Measurements from ENCODE around the gene CCDC88B.
A peak's percentile ranks its signal among the peaks of the same experiment; 100 is the strongest.

Gene CCDC88B

DNA sequence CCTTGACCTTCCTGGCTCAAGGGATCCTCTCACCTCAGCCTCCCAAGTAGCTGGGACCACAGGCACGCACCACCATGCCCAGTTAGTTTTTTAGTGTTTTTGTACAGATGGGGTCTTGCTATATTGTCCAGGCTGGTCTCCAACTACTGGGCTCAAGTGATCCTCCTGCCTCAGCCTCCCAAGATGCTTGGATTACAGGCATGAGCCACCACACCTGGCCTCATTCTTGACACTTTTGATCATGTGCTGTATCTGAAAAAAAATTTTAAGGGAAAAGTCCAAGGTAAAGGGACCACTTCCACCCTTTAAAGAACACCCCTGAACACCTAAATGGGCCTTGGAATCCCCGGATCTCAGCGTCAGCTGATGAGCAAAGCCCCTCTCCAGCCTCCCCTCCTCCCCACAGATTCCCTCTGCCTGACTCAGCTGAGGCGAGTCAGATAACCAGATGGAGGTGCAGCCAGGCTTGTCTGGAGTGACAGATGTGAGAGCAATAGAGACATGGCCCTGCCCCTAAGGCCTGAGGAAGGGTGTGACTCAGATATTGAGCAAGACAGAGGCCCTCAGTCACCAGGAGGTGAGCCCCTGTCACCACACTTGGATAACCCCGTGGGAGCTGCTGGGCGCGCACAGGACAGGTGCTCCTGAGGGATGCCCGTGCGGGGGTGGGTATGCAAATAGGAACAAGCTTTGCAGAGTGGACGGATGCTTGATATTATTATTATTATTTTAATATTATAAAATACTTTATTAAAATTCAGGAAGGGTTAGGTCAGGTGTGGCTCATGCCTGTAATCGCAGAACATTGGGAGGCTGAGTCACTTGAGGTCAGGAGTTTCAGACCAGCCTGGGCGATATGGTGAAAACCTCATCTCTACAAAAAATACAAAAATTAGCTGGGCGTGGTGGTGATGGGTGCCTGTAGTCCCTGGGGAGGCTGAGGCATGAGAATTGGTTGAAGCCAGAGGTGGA is 5.0 kb upstream of the CCDC88B start (continued):
- TF ChIP-seq, protein P1, sequence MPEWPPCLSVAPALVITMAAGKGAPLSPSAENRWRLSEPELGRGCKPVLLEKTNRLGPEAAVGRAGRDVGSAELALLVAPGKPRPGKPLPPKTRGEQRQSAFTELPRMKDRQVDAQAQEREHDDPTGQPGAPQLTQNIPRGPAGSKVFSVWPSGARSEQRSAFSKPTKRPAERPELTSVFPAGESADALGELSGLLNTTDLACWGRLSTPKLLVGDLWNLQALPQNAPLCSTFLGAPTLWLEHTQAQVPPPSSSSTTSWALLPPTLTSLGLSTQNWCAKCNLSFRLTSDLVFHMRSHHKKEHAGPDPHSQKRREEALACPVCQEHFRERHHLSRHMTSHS (tag by site-specific recombination; IDR thresholded peaks at IDR 0.05), result no peak
- TF ChIP-seq SETDB1 (IDR thresholded peaks at IDR 0.05; ENCODE audit: insufficient read length, low read length) (no peak), ZBTB17 (tag by site-specific recombination; IDR thresholded peaks at IDR 0.05) (peak; percentile 80), ZNF2 (tag by site-specific recombination; IDR thresholded peaks at IDR 0.05) (no peak), ZNF324 (tag by site-specific recombination; IDR thresholded peaks at IDR 0.05) (peak; percentile 62; the same call in 1 of the 2 replicates), ZNF670 (tag by site-specific recombination; IDR thresholded peaks at IDR 0.05; ENCODE audit: low read depth) (no peak), YY1 (tag by site-specific recombination; IDR thresholded peaks at IDR 0.05) (no peak), ZNF544 (tag by site-specific recombination; IDR thresholded peaks at IDR 0.05) (no peak), ZNF501 (tag by site-specific recombination; IDR thresholded peaks at IDR 0.05) (no peak), HOXC10 (CRISPR knock-in tag; IDR thresholded peaks at IDR 0.05) (no peak), YY2 (tag by site-specific recombination; IDR thresholded peaks at IDR 0.05) (no peak), ZNF600 (tag by site-specific recombination; IDR thresholded peaks at IDR 0.05) (0 out of 2 replicates have a peak, but pooled peaks have one; percentile 18), TRIM28 (IDR thresholded peaks at IDR 0.05; ENCODE audit: borderline replicate concordance, low read length) (no peak)
- TF ChIP-seq, protein P2, sequence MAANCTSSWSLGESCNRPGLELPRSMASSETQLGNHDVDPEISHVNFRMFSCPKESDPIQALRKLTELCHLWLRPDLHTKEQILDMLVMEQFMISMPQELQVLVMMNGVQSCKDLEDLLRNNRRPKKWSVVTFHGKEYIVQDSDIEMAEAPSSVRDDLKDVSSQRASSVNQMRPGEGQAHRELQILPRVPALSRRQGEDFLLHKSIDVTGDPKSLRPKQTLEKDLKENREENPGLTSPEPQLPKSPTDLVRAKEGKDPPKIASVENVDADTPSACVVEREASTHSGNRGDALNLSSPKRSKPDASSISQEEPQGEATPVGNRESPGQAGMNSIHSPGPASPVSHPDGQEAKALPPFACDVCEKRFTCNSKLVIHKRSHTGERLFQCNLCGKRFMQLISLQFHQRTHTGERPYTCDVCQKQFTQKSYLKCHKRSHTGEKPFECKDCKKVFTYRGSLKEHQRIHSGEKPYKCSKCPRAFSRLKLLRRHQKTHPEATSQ (tag by site-specific recombination; IDR thresholded peaks at IDR 0.05), result no peak

DNA sequence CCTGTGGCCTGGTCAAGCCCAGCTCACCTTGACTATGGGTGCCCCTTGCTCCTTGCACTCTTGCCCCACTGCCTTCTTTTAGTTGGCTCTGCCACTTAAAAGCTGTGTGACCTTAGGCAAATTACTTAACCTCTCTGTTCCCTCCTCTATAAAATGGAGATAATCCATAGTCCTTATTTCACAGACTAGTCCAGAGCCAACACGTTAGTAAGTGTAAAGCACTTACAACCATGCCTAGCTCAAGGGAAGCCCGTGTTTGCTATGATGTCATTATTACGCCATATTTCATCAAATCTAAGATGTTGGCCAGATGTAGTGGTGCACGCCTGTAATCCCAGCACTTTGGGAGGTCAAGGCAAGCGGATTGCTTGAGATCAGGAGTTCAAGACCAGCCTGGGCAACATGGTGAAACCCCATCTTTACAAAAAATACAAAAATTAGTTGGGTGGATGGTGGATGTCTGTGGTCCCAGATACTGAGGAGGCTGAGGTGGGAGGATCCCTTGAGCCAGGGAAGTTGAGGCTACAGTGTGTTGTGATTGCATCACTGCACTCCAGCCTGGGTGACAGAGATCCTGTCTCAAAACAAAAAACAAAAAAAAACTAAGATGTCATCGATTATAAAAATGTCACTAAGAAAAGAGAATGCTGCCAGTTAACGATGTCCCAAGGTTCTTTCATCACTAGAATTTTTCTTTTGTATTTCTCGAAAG is 2.3 kb upstream of the CCDC88B start:
- Histone ChIP-seq H3K4me1 (ENCODE audit: control insufficient read depth, insufficient read depth, low read length) (no peaks in the 10 kb centered on the region), H3K36me3 (ENCODE audit: control insufficient read depth in 2 of 2, insufficient read depth in 1 of 2, low read length in 2 of 2) (no peaks in the 10 kb centered on the region), H3K27ac (ENCODE audit: extremely low read depth, low read depth, low read length) (no peak overlapping the region), H3K9me3 (ENCODE audit: control insufficient read depth, insufficient read depth, low read depth, low read length) (no peaks in the 10 kb centered on the region), H3K4me3 (ENCODE audit: low read depth, low read length) (no peak overlapping the region)
- TF ChIP-seq, protein P3, sequence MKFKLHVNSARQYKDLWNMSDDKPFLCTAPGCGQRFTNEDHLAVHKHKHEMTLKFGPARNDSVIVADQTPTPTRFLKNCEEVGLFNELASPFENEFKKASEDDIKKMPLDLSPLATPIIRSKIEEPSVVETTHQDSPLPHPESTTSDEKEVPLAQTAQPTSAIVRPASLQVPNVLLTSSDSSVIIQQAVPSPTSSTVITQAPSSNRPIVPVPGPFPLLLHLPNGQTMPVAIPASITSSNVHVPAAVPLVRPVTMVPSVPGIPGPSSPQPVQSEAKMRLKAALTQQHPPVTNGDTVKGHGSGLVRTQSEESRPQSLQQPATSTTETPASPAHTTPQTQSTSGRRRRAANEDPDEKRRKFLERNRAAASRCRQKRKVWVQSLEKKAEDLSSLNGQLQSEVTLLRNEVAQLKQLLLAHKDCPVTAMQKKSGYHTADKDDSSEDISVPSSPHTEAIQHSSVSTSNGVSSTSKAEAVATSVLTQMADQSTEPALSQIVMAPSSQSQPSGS (tag by site-specific recombination; IDR thresholded peaks at IDR 0.05; ENCODE audit: low read depth), result peak; percentile 70; the same call in 1 of the 2 replicates
- TF ChIP-seq WT1 (tag by site-specific recombination; IDR thresholded peaks at IDR 0.05), result no peak
- TF ChIP-seq ZNF768 (tag by site-specific recombination; IDR thresholded peaks at IDR 0.05), result peak; percentile 87; the same call in 1 of the 2 replicates
- CTCF ChIA-PET, result interaction anchor here (0.9 to 9.6 kb wide), 3 partner anchors 18 to 33 kb away, joined by 3 to 81 read pairs (median 7); partner anchors contain the start of genes PRDX5 and RPS6KA4
- POLR2A ChIA-PET, result no interaction called here

DNA sequence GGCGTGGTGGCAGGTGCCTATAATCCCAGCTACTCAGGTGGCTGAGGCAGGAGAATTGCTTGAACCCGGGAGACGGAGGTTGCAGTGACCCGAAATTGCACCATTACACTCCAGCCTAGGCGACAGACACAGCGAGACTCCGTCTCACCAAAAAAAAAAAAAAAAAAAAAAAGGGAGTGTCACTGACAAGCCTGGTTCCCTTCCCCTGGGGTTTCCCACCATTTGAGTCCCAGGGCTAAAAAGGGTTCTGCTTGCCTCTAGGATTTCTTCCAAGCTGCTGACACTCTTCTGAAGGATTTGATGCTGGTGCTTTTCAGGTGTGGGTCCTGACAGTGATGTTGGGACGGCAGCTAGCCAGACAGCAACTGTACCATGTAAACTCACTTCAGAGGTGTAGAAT is 1.3 kb upstream of the CCDC88B start:
- Histone ChIP-seq H3K9me3 (ENCODE audit: control insufficient read depth, insufficient read depth, low read depth, low read length) (no peaks in the 10 kb centered on the region), H3K27ac (ENCODE audit: extremely low read depth, low read depth, low read length) (no peak overlapping the region), H3K4me3 (ENCODE audit: low read depth, low read length) (no peak overlapping the region), H3K4me1 (ENCODE audit: control insufficient read depth, insufficient read depth, low read length) (no peaks in the 10 kb centered on the region), H3K36me3 (ENCODE audit: control insufficient read depth in 2 of 2, insufficient read depth in 1 of 2, low read length in 2 of 2) (no peaks in the 10 kb centered on the region)
- TF ChIP-seq OVOL3 (tag by site-specific recombination; IDR thresholded peaks at IDR 0.05) (no peak), YY2 (tag by site-specific recombination; IDR thresholded peaks at IDR 0.05) (no peak), ZBTB48 (tag by site-specific recombination; IDR thresholded peaks at IDR 0.05) (no peak)
- TF ChIP-seq, protein P4, sequence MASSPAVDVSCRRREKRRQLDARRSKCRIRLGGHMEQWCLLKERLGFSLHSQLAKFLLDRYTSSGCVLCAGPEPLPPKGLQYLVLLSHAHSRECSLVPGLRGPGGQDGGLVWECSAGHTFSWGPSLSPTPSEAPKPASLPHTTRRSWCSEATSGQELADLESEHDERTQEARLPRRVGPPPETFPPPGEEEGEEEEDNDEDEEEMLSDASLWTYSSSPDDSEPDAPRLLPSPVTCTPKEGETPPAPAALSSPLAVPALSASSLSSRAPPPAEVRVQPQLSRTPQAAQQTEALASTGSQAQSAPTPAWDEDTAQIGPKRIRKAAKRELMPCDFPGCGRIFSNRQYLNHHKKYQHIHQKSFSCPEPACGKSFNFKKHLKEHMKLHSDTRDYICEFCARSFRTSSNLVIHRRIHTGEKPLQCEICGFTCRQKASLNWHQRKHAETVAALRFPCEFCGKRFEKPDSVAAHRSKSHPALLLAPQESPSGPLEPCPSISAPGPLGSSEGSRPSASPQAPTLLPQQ (tag by site-specific recombination; IDR thresholded peaks at IDR 0.05), result no peak
- POLR2A ChIA-PET, result no interaction called here
- CTCF ChIA-PET, result interaction anchor here (0.6 to 9.6 kb wide), 4 partner anchors 17 to 423 kb away, joined by 3 to 81 read pairs (median 5); partner anchors contain the start of gene RPS6KA4
